ENCODE data around the gene EIF1B. TPM values are rescaled to one million over a fixed set of nuclear protein-coding genes. Genes with fewer than 3 reads are reported as not detected.

EIF1B gene
- total and polyA plus RNA-seq, 10 of the 15 experiments (the other 5 are each of a cell fraction or from before 2014, with no cell fraction given), result 15.4 to 75.6 (median 43.2) TPM

DNA sequence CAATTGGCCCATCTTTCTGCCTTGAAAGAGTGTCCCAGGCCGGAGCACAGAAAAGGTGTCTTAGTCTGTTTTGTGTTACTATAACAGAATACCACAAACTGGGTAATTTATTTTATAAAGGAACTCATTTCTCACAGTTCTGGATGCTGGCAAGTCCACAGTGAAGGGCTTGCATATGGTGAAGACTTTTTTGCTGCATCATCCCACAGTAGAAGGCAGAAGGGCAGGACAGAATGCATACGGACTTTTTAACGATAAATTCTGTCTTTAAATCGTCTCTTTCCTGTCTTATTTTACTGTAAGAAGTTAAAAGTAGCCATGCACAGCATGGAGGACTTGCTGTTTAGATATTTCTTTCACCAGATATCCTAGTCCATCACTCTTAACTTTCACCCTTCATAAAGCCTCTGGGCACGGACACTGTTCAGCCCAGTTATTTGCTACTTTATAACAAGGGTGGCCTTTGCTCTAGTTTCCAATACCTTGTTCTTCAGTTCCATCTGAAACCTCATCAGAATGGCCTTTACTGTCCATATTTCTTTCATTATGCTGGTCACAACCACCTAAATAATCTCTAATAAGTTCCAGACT is 10.3 kb upstream of the EIF1B start:
- no peak for TF ChIP-seq MYC (IDR thresholded peaks at IDR 0.05; ENCODE audit: insufficient read depth, insufficient read length, insufficient replicate concordance, low read length, severe bottlenecking)
- no peak for TF ChIP-seq ZBED1 (IDR thresholded peaks at IDR 0.05; ENCODE audit: borderline replicate concordance)
- TF ChIP-seq FOS (IDR thresholded peaks at IDR 0.05; ENCODE audit: borderline replicate concordance, extremely low read depth, insufficient read length), result no peak
- no peak for TF ChIP-seq YY1 (IDR thresholded peaks at IDR 0.05; ENCODE audit: low read depth, low read length)
- TF ChIP-seq SRF (IDR thresholded peaks at IDR 0.05; ENCODE audit: low read depth in 2 of 2, low read length in 2 of 2), result no peak
- TF ChIP-seq BHLHE40 (IDR thresholded peaks at IDR 0.05; ENCODE audit: borderline replicate concordance in 1 of 2, low read depth in 2 of 2, low read length in 1 of 2), result no peak
- TF ChIP-seq SP1 (IDR thresholded peaks at IDR 0.05; ENCODE audit: low read depth, low read length), result no peak
- no peak for TF ChIP-seq ESRRA (IDR thresholded peaks at IDR 0.05; ENCODE audit: low read length)
- no peak for TF ChIP-seq ZNF384 (IDR thresholded peaks at IDR 0.05; ENCODE audit: borderline replicate concordance, low read depth, low read length)
- TF ChIP-seq, protein P1, sequence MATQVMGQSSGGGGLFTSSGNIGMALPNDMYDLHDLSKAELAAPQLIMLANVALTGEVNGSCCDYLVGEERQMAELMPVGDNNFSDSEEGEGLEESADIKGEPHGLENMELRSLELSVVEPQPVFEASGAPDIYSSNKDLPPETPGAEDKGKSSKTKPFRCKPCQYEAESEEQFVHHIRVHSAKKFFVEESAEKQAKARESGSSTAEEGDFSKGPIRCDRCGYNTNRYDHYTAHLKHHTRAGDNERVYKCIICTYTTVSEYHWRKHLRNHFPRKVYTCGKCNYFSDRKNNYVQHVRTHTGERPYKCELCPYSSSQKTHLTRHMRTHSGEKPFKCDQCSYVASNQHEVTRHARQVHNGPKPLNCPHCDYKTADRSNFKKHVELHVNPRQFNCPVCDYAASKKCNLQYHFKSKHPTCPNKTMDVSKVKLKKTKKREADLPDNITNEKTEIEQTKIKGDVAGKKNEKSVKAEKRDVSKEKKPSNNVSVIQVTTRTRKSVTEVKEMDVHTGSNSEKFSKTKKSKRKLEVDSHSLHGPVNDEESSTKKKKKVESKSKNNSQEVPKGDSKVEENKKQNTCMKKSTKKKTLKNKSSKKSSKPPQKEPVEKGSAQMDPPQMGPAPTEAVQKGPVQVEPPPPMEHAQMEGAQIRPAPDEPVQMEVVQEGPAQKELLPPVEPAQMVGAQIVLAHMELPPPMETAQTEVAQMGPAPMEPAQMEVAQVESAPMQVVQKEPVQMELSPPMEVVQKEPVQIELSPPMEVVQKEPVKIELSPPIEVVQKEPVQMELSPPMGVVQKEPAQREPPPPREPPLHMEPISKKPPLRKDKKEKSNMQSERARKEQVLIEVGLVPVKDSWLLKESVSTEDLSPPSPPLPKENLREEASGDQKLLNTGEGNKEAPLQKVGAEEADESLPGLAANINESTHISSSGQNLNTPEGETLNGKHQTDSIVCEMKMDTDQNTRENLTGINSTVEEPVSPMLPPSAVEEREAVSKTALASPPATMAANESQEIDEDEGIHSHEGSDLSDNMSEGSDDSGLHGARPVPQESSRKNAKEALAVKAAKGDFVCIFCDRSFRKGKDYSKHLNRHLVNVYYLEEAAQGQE (IDR thresholded peaks at IDR 0.05; ENCODE audit: low read depth, low read length), result no peak
- TF ChIP-seq RUNX3 (IDR thresholded peaks at IDR 0.05; ENCODE audit: low read length), result no peak
- TF ChIP-seq EED (IDR thresholded peaks at IDR 0.05; ENCODE audit: low read depth), result no peak
- TF ChIP-seq MEF2A (IDR thresholded peaks at IDR 0.05; ENCODE audit: insufficient read depth, low read depth, low read length), result no peak
- no peak for TF ChIP-seq FOXM1 (IDR thresholded peaks at IDR 0.05; ENCODE audit: low read depth, low read length)
- FAIRE-seq, result no peak
- no peak overlapping the region for H2AFZ ChIP-seq (ENCODE audit: control insufficient read depth, low read depth, low read length)
- no peak for ATAC-seq
- in situ Hi-C loops (cut with MboI) (no loop called here), intact Hi-C loops (cut with micrococcal nuclease; ENCODE audit: unreplicated experiment) (no loop called here)
- POLR2A ChIA-PET, result no interaction called here
- H3K27me3 ChIP-seq (replicated peaks in 1 of 2; ENCODE audit: control insufficient read depth in 2 of 2, insufficient read depth in 2 of 2, low read length in 1 of 2), result no peaks in the 10 kb centered on the region
- H3K4me2 ChIP-seq (ENCODE audit: control insufficient read depth, insufficient read depth), result no peak overlapping the region
- RAD21 ChIA-PET (ENCODE audit: unreplicated experiment), result no interaction called here
- no TSS peak for BruUV-seq (replicated peaks)
- no peak overlapping the region for H3K4me3 ChIP-seq
- CTCF ChIA-PET, result no interaction called here
- H3K27ac ChIP-seq (ENCODE audit: control insufficient read depth, insufficient read depth), result no peak overlapping the region
- no peaks in the 10 kb centered on the region for H3K4me1 ChIP-seq (ENCODE audit: control insufficient read depth, insufficient read depth, low read length)
- H3K36me3 ChIP-seq (ENCODE audit: control insufficient read depth in 2 of 2, insufficient read depth in 2 of 2, low read length in 1 of 2), result no peaks in the 10 kb centered on the region
- H3K9me3 ChIP-seq (replicated peaks; ENCODE audit: control insufficient read depth, insufficient read depth, low read length), result no peaks in the 10 kb centered on the region
- no peak overlapping the region for H3K9ac ChIP-seq (ENCODE audit: control insufficient read depth, insufficient read depth, low read length)
- SMC1A ChIA-PET (ENCODE audit: uncharacterized antibody, unreplicated experiment), result no interaction called here
- no peaks in the 10 kb centered on the region for H4K20me1 ChIP-seq (ENCODE audit: control insufficient read depth, insufficient read depth)
- WGBS (ENCODE audit: insufficient coverage, insufficient replicate concordance, low lambda C conversion rate, missing lambda C conversion rate), result 94% methylated on average over 5 of the region's 5 CpGs
- H3K79me2 ChIP-seq (ENCODE audit: control insufficient read depth, insufficient read depth, low read length), result no peaks in the 10 kb centered on the region
- DNase-seq (ENCODE audit: low read depth, low spot score), result no peak

Measured in GM12878 (cell line).